ENCODE measurements around the gene FAM227A. TPM values are rescaled to one million over a fixed set of nuclear protein-coding genes. Genes with fewer than 3 reads are reported as not detected.

FAM227A gene
- total RNA-seq, 3 donors from 2014 or later (not counting 1 experiment from before 2014, with no cell fraction given), result 0.07 to 0.29 (median 0.28) TPM

GRCh38 chr22:38689651-38690050 lies 33.5 kb upstream of the FAM227A start:
- no peaks in the 10 kb centered on the region for H3K36me3 Mint-ChIP-seq
- Histone ChIP-seq H3K4me1 (ENCODE audit: control insufficient read depth, insufficient read depth, low read length) (no peaks in the 10 kb centered on the region), H3K27me3 (ENCODE audit: control insufficient read depth, insufficient read depth, low read length) (no peaks in the 10 kb centered on the region), H3K4me3 (ENCODE audit: low read length) (no peak overlapping the region), H3K27ac (ENCODE audit: low read length) (no peak overlapping the region), H3K36me3 (ENCODE audit: control insufficient read depth, insufficient read depth, low read length) (peaks cover 34% of the 10 kb centered on the region), H3K9me3 (ENCODE audit: control insufficient read depth, insufficient read depth, low read length) (no peaks in the 10 kb centered on the region)
- WGBS (ENCODE audit: insufficient coverage), result no CpG with 5 or more reads among the region's 1 CpG
- TF ChIP-seq CTCF (IDR thresholded peaks at IDR 0.05), result no peak
- no peaks in the 10 kb centered on the region for H3K9me3 Mint-ChIP-seq
- intact Hi-C loops (cut with micrococcal nuclease), result no loop called here
- no peaks in the 10 kb centered on the region for H3K27me3 Mint-ChIP-seq (ENCODE audit: low read depth in 2 of 2)
- H3K4me1 Mint-ChIP-seq, result peaks cover 9 to 20% of the 10 kb centered on the region in 2 donors
- H3K27ac Mint-ChIP-seq, result no peak overlapping the region
- DNase-seq, result no peak
- H3K4me3 Mint-ChIP-seq, result no peak overlapping the region
- ATAC-seq, result no peak

GRCh38 chr22:38685761-38686160 lies 29.6 kb upstream of the FAM227A start:
- no peaks in the 10 kb centered on the region for H3K9me3 Mint-ChIP-seq
- Histone ChIP-seq H3K9me3 (ENCODE audit: control insufficient read depth, insufficient read depth, low read length) (no peaks in the 10 kb centered on the region), H3K4me1 (ENCODE audit: control insufficient read depth, insufficient read depth, low read length) (peaks cover 14% of the 10 kb centered on the region), H3K36me3 (ENCODE audit: control insufficient read depth, insufficient read depth, low read length) (peaks cover 48% of the 10 kb centered on the region), H3K27me3 (ENCODE audit: control insufficient read depth, insufficient read depth, low read length) (no peaks in the 10 kb centered on the region), H3K27ac (ENCODE audit: low read length) (no peak overlapping the region), H3K4me3 (ENCODE audit: low read length) (no peak overlapping the region)
- no peaks in the 10 kb centered on the region for H3K36me3 Mint-ChIP-seq
- WGBS (ENCODE audit: insufficient coverage), result 100% methylated on average over 1 of the region's 1 CpG
- H3K27me3 Mint-ChIP-seq (ENCODE audit: low read depth in 2 of 2), result no peaks in the 10 kb centered on the region
- no peak for TF ChIP-seq CTCF (IDR thresholded peaks at IDR 0.05)
- no peak overlapping the region for H3K4me3 Mint-ChIP-seq
- H3K27ac Mint-ChIP-seq, result no peak overlapping the region
- peaks cover 15 to 16% of the 10 kb centered on the region in 2 donors for H3K4me1 Mint-ChIP-seq
- intact Hi-C loops (cut with micrococcal nuclease), result no loop called here
- DNase-seq (no peak), ATAC-seq (no peak)

GRCh38 chr22:38684895-38685294 lies 28.7 kb upstream of the FAM227A start:
- Histone ChIP-seq H3K4me3 (ENCODE audit: low read length) (no peak overlapping the region), H3K4me1 (ENCODE audit: control insufficient read depth, insufficient read depth, low read length) (peaks cover 14% of the 10 kb centered on the region), H3K9me3 (ENCODE audit: control insufficient read depth, insufficient read depth, low read length) (no peaks in the 10 kb centered on the region), H3K27ac (ENCODE audit: low read length) (no peak overlapping the region), H3K36me3 (ENCODE audit: control insufficient read depth, insufficient read depth, low read length) (peaks cover 48% of the 10 kb centered on the region), H3K27me3 (ENCODE audit: control insufficient read depth, insufficient read depth, low read length) (no peaks in the 10 kb centered on the region)
- Mint-ChIP-seq H3K36me3 (no peaks in the 10 kb centered on the region), H3K4me1 (peaks cover 15 to 16% of the 10 kb centered on the region in 2 donors), H3K27me3 (ENCODE audit: low read depth in 2 of 2) (no peaks in the 10 kb centered on the region), H3K9me3 (no peaks in the 10 kb centered on the region), H3K27ac (no peak overlapping the region), H3K4me3 (no peak overlapping the region)
- 97% methylated on average over 9 of the region's 9 CpGs for WGBS (ENCODE audit: insufficient coverage)
- TF ChIP-seq CTCF (IDR thresholded peaks at IDR 0.05), result no peak
- intact Hi-C loops (cut with micrococcal nuclease), result loop anchor here (5.0 kb wide), 1 partner anchor 633 kb away; no protein-coding TSS in a partner anchor
- no peak for ATAC-seq
- no peak for DNase-seq
